ENCODE results near the gene EEF1G.
"Not testable (repeated sequence)": the region's sequence is repeated elsewhere in the genome, so short reads cannot be mapped to it uniquely, and the experiment has no call there.

EEF1G gene

GRCh38 chr11:62575837-62576236 is 2.1 kb upstream of the EEF1G start:
- DNase-seq = no peak

- DNase-seq = no peak
These were observed 1.5 kb upstream of the EEF1G start for GRCh38 chr11:62575156-62575555.

- no peak for DNase-seq
These were observed 826 bp upstream of the EEF1G start for GRCh38 chr11:62574363-62575071.

- no peak for DNase-seq
These were observed 592 bp downstream of the EEF1G start for GRCh38 chr11:62573006-62573591.

- no peak for DNase-seq
These were observed 1.3 kb downstream of the EEF1G start for GRCh38 chr11:62572431-62572830.

GRCh38 chr11:62571493-62571892 is 2.2 kb downstream of the EEF1G start:
- not testable (repeated sequence) for DNase-seq

- DNase-seq = not testable (repeated sequence)
These were observed 2.8 kb downstream of the EEF1G start for GRCh38 chr11:62570903-62571302.

- no peak for DNase-seq
These were observed 4.1 kb downstream of the EEF1G start for GRCh38 chr11:62569611-62570010.

- DNase-seq = no peak
These were observed 6.6 kb downstream of the EEF1G start for GRCh38 chr11:62567018-62567633.

- DNase-seq = no peak
These were observed 7.4 kb downstream of the EEF1G start for GRCh38 chr11:62566247-62566646.

GRCh38 chr11:62565100-62565802 is 8.4 kb downstream of the EEF1G start:
- no peak for DNase-seq

GRCh38 chr11:62561677-62562230 is 11.9 kb downstream of the EEF1G start:
- DNase-seq = not testable (repeated sequence)

GRCh38 chr11:62560566-62561103 is 13.1 kb downstream of the EEF1G start:
- DNase-seq = no peak

- DNase-seq = not testable (repeated sequence)
These were observed 14.1 kb downstream of the EEF1G start for GRCh38 chr11:62559626-62560025.

- DNase-seq = no peak
These were observed 14.5 kb downstream of the EEF1G start for GRCh38 chr11:62559204-62559603.

GRCh38 chr11:62558669-62559068 is 15.0 kb downstream of the EEF1G start:
- DNase-seq = no peak

- no peak for DNase-seq
These were observed 16.6 kb downstream of the EEF1G start for GRCh38 chr11:62556875-62557631.

GRCh38 chr11:62556108-62556874 is 17.4 kb downstream of the EEF1G start:
- DNase-seq = peak; percentile 49

GRCh38 chr11:62555464-62556107 is 18.1 kb downstream of the EEF1G start:
- no peak for DNase-seq

GRCh38 chr11:62554387-62555167 is 19.1 kb downstream of the EEF1G start:
- no peak for DNase-seq
